Vagina (tissue), 2 donors: ENCODE results near the gene DHX57.
A peak's percentile ranks its signal among the peaks of the same experiment; 100 is the strongest.

Experiments used
- CTCF ChIP-seq, 3 experiments: fragments of 450-650 bp in 2 of 3; fragments of 200-600 bp in 1 of 3; sonication (generic) in 1 of 3; IDR thresholded peaks; one replicate each; pipeline ENCODE4 v1.5.1; 2017 to 2019; ENCODE audit warnings: antibody characterized with exemption in 3 of 3, mild to moderate bottlenecking in 2 of 3, moderate library complexity in 2 of 3
- POLR2A ChIP-seq, 2 donors: fragments of 450-650 bp; IDR thresholded peaks; one replicate each; pipeline ENCODE4 v1.6.1; 2017; ENCODE audit warnings: antibody characterized with exemption in 2 of 2, mild to moderate bottlenecking in 2 of 2, moderate library complexity in 2 of 2

GRCh38 chr2:38750891-38751595 lies 124.7 kb downstream of the DHX57 start, which contains the start of gene SRSF7:
- peak; percentile 66 to 100 for TF ChIP-seq POLR2A (IDR thresholded peaks at IDR 0.05)
- TF ChIP-seq CTCF (IDR thresholded peaks at IDR 0.05): peak in 1 of 3 experiments; percentile 10
